ENCODE results near the gene RNF103.

GRCh38 chr2:86610871-86611270 is 12.8 kb downstream of the RNF103 start:
- TF ChIP-seq, protein P1, sequence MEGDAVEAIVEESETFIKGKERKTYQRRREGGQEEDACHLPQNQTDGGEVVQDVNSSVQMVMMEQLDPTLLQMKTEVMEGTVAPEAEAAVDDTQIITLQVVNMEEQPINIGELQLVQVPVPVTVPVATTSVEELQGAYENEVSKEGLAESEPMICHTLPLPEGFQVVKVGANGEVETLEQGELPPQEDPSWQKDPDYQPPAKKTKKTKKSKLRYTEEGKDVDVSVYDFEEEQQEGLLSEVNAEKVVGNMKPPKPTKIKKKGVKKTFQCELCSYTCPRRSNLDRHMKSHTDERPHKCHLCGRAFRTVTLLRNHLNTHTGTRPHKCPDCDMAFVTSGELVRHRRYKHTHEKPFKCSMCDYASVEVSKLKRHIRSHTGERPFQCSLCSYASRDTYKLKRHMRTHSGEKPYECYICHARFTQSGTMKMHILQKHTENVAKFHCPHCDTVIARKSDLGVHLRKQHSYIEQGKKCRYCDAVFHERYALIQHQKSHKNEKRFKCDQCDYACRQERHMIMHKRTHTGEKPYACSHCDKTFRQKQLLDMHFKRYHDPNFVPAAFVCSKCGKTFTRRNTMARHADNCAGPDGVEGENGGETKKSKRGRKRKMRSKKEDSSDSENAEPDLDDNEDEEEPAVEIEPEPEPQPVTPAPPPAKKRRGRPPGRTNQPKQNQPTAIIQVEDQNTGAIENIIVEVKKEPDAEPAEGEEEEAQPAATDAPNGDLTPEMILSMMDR (conservative IDR thresholded peaks at IDR 0.05), result no peak
- no peak for TF ChIP-seq EZH2 (IDR thresholded peaks at IDR 0.05; ENCODE audit: low read depth)

All from PC-9 (cell line).